GM21360 (cell line): ENCODE measurements around the gene AKAP4.

Source experiments
- ATAC-seq: cut with Tn5 transposase; IDR thresholded peaks from one replicate; pipeline ENCODE4 v1.9.1; 2021; ENCODE audit warnings: mild to moderate bottlenecking, moderate library complexity; ENCODE audit not compliant: unreplicated experiment

AKAP4 gene, protein sequence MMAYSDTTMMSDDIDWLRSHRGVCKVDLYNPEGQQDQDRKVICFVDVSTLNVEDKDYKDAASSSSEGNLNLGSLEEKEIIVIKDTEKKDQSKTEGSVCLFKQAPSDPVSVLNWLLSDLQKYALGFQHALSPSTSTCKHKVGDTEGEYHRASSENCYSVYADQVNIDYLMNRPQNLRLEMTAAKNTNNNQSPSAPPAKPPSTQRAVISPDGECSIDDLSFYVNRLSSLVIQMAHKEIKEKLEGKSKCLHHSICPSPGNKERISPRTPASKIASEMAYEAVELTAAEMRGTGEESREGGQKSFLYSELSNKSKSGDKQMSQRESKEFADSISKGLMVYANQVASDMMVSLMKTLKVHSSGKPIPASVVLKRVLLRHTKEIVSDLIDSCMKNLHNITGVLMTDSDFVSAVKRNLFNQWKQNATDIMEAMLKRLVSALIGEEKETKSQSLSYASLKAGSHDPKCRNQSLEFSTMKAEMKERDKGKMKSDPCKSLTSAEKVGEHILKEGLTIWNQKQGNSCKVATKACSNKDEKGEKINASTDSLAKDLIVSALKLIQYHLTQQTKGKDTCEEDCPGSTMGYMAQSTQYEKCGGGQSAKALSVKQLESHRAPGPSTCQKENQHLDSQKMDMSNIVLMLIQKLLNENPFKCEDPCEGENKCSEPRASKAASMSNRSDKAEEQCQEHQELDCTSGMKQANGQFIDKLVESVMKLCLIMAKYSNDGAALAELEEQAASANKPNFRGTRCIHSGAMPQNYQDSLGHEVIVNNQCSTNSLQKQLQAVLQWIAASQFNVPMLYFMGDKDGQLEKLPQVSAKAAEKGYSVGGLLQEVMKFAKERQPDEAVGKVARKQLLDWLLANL

DNA sequence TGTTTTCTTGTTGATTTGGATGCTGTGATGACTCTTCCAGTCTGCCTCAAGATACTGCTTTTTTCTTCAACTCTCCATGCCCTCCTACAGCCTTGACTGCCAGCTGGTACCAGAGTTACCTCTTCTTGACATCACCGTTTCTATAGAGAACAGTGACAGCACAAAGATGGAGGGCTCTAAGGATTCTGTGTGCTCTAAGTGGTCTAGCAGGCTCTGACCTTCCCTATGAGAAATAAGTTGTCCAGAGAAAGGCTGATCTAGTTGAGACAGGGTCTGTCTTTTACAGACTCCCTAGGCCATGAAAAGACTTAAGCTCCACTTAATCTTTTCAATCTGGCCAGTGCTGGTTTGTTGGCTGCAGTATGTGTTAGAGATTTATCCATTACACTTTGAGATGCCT is at the start of gene AKAP4:
AKAP4 (minus strand) TSS at position 101 of the 400 bp plus-strand sequence. CDS start 118 bp downstream, outside the sequence.
- no peak for ATAC-seq

DNA sequence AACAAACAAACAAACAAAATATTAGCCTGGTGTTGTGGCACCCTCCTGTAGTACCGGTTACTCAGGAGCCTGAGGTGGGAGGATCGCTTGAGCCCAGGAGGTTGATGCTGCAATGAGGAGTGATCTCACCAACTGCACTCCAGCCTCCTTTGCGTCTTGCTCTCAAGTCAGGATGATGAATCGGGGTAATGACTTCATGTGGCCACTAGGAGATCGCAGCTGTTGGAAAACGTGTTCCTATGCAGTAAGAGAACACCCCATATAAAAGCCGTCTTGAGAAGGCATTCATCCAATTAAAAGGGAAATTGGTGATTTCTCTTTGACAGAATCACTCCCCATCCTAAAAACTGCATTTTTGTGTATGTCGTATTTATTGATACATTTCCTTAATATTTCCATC is 10.7 kb upstream of the AKAP4 start:
- ATAC-seq: no peak

- no peak for ATAC-seq
These were observed 5.9 kb upstream of the AKAP4 start for GRCh38 chrX:50206753-50207152.

GRCh38 chrX:50204364-50204899 is 3.6 kb upstream of the AKAP4 start, which contains the start of gene CCNB3:
TSS of gene CCNB3 (plus strand) at chrX:50204765. CDS start at chrX:50285164, 80,399 bp downstream.
- ATAC-seq: peak; percentile 81

DNA sequence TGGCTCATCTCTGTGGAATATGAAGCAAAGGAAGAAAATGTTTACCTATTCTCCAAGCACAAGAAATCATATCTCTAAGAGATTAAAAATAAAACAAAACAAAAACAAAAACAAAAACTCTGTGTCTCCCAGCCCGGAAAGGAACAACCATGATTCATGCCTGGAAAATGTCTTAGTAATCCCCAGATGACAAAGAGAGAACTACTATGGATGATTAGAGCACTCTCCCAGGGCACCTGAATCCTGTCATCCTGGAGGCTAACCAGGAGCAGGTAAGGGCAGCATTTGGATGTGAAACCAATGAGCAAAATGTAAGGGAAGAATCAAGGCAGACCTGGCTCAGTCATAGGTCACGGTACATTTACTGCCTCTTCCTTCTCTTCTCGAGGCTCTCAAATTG is 1.7 kb upstream of the AKAP4 start:
- no peak for ATAC-seq

DNA sequence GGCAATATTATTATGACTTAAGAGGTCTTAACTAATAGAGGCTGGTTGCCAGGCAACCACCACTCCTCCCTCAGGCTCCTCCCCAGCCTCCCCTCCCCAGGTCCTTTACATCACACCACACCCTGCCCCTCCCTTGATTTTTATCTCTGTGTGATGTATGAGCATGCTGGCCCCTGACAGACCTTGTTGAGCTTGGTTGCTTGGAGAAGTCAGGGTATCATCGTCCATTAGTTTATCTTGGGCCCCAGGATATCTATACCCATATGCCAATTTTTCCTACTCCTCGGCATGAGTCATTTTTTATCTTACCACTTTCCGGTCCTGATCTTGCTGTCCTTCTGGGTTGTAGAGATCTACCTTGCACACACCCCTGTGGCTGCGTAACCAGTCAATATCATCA is 2.5 kb downstream of the AKAP4 start:
- ATAC-seq: no peak

DNA sequence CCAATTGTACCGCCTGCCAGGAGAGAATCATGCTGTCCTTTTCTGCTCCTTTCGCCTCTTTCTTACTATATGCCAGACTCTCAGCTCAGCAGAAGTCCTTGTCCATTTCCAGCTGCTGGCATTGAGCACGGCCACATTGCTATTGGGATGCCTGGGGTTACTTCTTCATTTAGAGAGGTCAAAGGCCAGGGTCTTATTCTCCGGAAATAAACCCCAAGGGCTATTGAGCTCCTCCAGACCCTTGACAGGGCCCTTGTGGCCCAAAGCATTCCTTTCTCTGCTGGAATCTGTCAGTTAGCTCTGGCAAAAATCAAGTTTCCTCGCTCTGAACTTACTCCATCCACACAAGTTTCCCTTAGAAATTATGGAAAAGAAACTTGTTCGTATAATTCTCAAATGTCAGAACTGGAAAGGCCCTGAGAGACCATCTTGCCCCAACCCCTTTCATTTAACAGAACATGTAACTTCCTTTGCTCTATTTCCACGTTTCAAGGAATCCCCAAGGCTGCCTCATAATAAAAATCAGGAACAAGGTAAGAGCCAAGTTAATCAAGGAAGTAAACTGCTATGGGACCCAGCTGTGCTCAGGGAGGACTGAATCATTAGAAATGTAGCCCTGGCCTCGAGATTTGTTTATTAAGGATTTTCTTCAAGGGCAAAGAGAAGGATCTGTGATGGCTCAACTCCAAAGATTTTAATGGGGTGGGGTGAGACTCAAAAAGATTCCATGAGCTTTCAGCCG is 11.8 kb downstream of the AKAP4 start:
- no peak for ATAC-seq

- no peak for ATAC-seq
These were observed 16.9 kb downstream of the AKAP4 start for GRCh38 chrX:50183891-50184290.

- ATAC-seq: no peak
These were observed 20.5 kb downstream of the AKAP4 start for GRCh38 chrX:50180073-50180940.

- no peak for ATAC-seq
These were observed 31.1 kb downstream of the AKAP4 start for GRCh38 chrX:50169717-50170116.

DNA sequence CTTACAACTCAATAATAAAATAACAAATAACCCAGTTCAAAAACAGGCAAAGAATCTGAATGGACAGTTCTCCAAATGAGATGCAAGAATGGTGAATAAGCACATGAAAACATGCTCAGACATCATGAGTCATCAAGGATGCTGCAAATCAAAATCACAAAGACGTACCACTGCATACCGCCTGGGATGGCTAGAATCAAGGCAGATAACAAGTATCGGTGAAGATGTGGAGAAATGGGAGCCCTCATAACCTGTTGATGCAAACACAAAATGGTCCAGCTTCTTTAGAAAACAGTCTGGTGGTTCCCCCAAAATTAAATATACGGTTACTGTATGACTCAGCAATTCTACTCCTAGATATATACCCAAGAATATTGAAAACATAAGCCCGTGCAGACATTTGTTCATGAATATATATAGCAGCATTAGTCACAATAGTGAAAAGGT is 32.5 kb downstream of the AKAP4 start:
- peak; percentile 46 for ATAC-seq

GRCh38 chrX:50167366-50167765 is 33.4 kb downstream of the AKAP4 start:
- no peak for ATAC-seq

DNA sequence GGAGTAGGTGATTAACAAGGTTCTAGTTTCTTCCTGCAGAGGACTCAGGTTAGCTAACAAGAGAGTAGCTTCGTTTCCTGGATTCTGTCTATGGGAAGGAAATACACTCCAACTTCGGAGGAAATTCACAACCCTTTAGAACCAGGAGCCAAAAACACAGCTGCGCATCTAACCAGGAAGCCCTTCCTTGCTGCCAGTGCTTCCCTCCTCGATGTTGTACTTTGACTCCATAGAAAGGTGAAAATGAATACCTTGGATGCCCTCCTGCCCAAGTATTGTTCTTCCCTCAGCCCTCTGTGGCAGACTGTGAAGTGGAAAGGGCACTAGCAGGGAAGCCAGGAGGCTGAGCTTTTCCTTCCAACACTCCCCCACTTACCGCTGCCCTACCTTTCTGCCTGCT is 35.1 kb downstream of the AKAP4 start:
- no peak for ATAC-seq

DNA sequence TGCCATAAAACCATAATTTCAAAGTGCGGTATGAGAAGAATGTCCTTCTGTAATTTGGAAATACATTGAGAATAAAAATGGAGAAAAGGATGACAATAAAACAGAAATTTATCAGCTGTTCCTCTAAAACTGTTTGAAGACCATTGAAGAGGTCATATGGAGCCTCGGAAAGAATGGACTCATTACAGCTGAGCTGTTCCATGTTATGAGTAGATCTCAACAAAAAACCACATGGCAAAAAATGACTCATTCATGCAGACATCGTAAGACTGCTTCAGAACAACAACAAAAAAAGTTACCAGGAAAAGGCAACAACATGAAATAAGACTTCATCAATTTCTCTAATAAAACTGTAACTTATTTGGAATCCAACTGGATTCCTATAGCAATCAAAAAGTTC is 39.7 kb downstream of the AKAP4 start:
- no peak for ATAC-seq

GRCh38 chrX:50158593-50158992 is 42.2 kb downstream of the AKAP4 start:
- no peak for ATAC-seq

- ATAC-seq: no peak
These were observed 43.2 kb downstream of the AKAP4 start for GRCh38 chrX:50157545-50158135.

- ATAC-seq: no peak
These were observed 46.4 kb downstream of the AKAP4 start for GRCh38 chrX:50154429-50154828.

DNA sequence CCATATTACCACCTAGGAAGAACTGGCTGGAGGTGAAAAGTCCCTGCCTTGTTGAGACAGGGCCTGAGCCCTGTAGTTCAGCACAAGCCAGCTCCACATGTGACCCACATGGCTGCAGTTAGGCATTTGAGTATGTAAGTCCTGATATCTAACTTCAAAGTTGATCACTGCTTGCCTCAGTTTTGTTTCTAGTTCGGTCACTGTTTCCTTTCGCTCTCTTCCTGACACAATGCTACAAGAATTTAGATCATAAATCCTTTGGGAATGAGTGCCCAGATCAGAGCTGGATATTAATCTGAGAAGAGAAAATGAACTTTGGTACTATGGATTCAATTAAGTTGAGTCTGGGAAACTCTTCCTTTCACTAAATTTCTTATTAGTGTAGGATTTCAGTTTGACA is 48.4 kb downstream of the AKAP4 start:
- no peak for ATAC-seq

DNA sequence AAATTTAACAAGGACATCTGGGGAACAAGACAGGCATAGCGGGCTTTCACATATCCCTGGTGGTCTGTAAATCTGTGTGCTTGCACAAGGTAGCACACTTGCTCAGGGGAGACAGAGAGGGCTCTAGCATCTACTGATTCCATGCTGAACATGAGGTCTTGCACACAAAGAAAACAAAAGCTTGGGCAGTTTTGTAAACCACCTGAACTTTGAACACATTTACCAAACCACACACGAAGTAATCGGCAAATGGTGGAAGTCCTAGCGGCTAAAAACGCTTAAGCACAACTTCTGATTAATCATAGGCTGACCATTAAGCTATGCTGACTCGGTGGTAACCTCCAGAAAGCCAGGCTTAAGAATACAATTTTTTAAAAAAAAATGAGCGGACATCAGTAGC is 52.8 kb downstream of the AKAP4 start:
- ATAC-seq: no peak
